HG03439 (cell line): Measurements from ENCODE around the gene LAPTM5.
A peak's percentile ranks its signal among the peaks of the same experiment; 100 is the strongest.
"Not testable (repeated sequence)": the region's sequence is repeated elsewhere in the genome, so short reads cannot be mapped to it uniquely, and the experiment has no call there.

ENCODE experiments used
- ATAC-seq: cut with Tn5 transposase; IDR thresholded peaks from one replicate; pipeline ENCODE4 v1.9.1; 2021; ENCODE audit warnings: mild to moderate bottlenecking, moderate library complexity; ENCODE audit not compliant: unreplicated experiment

LAPTM5 gene

DNA sequence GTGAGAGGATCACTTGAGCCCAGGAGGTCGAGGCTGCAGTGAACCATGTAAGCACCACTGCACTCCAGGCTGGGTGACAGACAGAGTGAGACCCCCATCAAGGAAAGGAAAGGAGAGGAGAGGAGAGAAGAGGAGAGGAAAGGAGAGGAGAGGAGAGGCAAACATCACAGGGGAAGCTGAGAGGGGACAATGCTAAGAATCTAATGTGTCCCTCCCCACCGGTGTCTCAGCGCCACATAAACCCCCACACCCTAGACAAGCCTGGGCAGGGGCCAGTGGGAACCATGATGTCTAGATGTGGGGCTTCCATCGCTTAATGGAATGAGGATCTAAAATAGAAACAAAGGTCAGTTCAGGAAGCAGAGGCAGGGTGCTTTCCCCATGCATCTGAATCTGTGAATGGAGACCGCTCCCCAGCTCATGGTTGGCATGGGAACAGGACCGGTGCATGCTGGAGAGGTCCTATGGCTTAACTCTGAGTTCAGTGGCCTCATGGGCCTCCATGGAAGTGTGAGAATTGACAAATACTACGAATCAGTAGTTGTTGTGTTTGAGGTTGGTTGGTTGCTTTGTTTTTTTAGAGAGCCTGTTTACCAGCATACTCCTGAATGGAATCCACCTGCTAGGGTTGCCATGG lies 16.3 kb upstream of the LAPTM5 start:
- no peak for ATAC-seq

DNA sequence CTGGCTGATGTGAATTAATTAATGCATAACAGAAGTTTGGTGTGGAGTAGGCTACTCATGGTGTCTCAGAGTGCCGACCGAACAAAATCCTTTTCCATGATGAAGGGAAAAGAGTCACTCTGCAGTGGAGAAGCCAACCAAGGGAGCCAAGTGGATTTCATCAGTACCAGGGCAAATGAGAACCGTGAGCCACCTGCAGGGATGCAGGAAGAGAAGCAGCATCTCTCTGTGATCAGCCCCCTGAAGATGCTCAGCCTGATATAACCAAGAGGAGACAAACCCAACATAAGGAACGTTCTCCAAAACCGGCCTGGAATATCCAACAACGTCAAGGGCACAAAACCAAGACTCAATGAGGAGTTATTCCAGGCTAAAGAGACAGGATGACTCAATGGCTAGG lies 13.4 kb upstream of the LAPTM5 start:
- no peak for ATAC-seq

GRCh38 chr1:30770150-30770549 lies 12.6 kb upstream of the LAPTM5 start:
- no peak for ATAC-seq

- ATAC-seq: no peak
Observed at GRCh38 chr1:30768830-30769718, 11.5 kb upstream of the LAPTM5 start.

DNA sequence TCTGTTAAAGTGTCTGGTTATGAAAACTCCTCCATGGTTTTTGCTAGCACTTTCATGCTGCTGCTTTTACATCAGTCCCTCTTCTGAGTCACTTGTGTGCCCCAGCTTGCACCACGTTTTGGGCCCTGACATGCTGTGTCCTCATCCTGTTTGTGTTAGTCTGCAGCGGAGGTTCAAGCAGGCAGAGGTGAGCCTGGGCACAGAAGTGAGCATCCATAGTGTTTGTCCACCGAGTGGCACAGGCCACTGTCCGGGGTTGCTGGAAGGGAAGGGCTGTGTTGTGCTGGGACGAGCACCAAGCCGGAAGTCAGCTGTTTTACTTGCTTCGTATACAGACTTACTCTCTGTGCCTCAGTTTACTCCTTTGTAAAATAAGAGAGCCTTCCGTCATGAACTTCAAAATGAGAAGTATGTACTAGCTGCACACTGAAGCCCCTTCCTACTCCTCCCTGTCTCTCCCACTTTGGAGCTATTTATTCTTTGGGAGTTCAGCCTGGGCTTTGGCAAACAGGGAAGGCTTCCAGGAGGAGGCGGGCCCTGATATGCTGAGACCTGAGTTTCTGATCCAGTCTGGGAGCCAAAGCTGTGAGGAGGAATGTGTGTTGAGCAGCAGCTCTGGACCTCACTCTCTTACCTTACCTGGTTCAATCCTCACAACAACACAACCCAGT lies 10.7 kb upstream of the LAPTM5 start:
- ATAC-seq: no peak

- ATAC-seq: not testable (repeated sequence)
Observed at GRCh38 chr1:30766948-30767347, 9.4 kb upstream of the LAPTM5 start.

DNA sequence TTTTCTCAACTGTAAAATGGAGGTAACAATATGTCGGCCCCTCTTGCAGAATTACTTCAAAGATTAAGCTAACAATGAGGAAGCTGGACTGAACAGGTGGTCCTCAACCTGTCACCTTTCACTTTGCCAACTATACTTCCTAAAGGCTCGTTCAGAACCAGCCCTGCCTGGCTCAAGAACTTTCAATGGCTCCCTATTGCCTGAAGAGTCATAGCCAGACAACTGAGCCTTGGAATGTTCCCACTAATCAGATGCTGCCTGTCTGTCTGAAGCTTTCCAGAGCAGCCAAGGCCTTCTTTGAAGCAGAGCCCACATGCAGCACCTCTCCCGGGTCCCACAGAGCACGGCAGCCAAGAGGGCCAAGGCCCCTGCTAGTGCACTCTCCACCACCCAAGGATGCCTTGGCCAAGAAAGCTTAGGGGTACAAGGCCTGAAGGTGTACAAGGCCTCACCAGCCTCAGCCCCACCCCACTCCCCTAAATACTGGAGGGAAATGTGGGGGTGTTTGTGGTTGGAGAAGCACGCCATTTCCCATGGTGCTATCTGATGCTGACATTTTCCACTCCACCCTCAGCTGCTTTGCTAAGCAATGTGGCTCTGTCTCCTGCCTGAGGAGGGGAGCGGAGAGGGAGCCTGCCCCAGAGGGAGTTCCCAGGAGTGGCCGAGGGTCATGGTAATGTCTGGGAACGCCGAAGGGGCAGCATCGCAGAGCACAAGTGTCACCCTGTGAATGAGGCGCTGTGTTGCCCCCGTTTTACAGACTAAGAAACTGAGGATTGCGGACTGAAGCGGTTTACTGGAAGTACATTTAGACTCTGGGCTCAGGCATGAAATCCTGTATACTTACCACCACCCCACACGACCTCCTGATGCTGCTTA lies 8.2 kb upstream of the LAPTM5 start:
- no peak for ATAC-seq

DNA sequence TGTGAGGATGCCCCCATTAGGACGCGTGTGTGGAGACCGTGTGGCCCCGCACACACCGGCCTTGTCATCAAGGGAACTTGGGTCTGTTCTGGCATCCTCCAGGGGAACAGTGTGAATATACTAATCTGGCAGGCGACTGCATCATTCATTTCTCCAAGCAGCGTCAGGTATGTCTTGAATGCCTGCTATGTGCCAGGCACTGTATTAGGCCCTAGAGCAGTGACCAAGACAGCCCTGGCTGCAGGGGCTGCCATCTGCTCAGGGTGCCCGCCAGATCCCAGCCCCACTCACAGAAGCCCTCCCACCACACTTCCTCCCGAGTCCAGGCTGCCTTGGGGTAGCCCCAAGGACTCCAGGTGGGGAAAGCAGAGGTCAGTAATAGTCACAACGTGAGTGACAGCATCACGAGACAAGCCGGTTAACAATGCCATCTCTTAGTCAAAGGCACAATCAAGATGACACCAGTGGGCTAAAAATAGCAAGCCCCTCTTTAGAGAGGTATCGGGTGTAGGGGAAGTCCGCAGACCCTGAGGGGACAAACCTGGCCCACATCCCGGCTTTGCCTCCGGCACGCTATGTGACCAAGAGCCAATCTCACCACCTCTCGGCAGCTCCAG lies 7.5 kb upstream of the LAPTM5 start:
- peak; percentile 57 for ATAC-seq

GRCh38 chr1:30764396-30764795 lies 6.8 kb upstream of the LAPTM5 start:
- ATAC-seq: no peak

- no peak for ATAC-seq
Observed at GRCh38 chr1:30763651-30764248, 6.2 kb upstream of the LAPTM5 start.

DNA sequence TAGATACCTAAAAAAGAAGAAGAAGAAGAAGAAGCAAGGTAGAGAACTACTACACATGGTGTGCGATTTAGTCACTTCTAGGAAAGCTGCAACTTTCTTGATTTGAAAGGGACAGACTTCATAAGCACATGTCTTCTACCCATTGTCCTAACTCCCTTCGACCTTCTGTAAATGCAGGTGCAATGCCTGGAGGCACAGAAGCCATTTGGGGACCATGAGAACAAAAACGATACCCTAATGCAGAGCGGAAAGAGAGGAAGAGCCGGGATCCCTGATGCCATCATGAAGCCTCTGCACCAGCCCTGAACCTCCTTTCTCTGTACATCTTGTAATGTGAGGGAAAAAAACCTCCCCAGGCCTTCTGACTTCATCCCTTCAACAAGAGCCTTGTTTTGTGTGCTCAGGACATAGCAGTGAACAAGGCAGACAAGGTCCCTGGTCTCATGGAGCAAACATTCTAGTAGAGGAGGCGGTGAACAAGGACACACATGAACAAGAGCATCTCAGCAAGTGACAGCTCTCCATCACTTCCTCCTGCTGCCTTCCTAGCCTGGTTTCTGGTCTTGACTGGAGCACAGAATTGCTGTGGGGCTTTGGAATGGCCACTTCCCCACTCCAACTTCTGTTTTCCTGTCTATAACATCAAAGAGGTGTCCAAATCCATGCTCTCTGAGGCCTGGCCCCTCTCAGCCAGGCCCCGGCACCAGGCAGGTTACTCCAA lies 5.5 kb upstream of the LAPTM5 start:
- ATAC-seq: no peak

- ATAC-seq: no peak
Observed at GRCh38 chr1:30762152-30762929, 4.8 kb upstream of the LAPTM5 start.

GRCh38 chr1:30761381-30762151 lies 4.0 kb upstream of the LAPTM5 start:
- no peak for ATAC-seq

DNA sequence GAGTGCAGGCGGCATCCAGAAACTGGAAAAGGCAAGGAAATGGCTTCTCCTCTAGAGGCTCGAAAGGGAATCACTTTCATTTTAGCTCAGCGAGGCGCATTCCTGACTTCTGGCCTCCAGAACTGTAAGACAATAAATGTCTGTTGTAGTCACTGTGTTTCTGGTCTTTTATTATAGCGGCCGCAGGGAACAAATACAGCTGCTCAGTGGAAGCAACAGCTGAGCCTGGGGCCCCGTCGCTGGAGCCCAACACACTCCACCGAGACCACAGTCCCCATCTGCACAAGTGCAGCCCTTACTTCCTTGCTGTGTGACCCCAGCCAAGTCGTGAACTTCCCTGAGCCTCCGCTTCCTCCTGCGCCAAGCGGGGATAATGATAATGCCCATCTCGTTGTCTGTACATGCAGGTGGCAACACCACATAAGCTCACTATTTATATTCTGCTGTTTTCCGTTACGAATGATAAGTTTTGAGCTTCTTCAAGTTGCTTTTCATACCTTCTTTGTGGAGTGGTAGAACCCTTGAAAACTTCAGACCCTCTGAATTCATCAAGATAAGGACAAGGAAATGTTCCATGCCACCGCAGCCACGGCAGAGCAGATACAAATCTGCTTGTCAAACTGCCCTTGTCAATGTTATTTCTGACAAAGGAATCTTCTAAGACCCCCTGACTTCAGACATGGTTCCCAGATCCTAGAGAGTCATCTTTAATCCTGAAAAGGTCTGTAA lies 3.2 kb upstream of the LAPTM5 start:
- no peak for ATAC-seq

DNA sequence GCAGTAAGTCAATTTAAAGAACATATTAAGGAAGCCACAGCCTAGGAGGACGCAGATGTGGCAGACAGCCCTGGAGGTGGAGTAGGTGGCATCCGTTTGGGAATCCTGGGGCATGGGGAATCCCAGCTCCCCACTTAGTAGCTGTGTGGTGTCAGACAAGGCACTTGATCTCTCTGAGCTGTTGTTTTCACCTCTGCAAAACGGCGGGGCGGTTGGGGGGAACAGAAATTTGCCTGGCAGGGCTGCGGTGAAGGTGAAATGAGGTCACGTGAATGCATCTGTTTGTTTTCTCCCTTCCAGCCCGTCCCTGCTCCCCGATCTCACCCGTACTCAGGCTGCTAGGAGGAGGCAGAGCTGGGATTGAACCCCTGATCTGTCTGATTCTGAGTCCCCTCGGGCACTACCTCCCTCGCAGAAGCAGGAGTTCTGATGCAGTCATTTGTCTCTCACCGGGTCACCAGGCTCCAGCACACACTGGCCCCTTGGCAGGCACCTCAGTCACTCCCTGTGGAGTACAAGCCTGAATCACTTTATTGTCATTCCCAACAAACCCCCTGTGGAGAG lies 2.2 kb upstream of the LAPTM5 start:
- no peak for ATAC-seq

DNA sequence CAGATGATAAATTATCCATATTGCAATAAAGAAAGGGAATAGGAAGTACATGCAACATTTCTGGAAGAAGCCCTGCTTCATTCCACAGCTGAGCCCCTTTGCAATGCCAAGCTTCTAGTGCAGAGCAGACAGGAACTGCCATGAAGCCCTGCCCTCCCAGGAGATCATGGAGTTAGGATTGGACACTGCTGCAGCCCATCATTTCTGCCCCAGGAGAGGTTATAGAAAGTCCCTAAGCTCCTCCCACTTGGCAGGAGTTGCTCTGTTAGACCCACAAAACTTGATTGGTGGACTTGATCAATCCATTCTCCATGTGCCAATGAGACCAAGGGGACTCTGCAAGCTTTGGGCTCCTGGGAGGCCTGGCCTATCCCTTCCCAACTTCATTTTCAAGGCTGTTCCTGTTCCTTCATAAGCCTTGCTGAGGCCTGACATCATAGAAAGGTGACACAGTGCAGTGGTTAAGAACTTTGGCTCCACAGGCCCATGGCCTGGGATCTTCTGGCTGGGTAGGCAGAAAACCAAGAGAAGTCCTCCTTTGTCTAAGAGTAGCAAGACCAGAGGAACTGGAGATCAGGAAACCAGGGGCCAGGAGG lies 1.3 kb upstream of the LAPTM5 start:
- ATAC-seq: no peak
